ENCODE measurements around the gene TRAF6. TPM values are rescaled to one million over a fixed set of nuclear protein-coding genes. Genes with fewer than 3 reads are reported as not detected.

TRAF6 gene
- polyA plus RNA-seq, 2 of the 4 experiments (the other 2 are of a cell fraction): 4.6 to 9.6 TPM

DNA sequence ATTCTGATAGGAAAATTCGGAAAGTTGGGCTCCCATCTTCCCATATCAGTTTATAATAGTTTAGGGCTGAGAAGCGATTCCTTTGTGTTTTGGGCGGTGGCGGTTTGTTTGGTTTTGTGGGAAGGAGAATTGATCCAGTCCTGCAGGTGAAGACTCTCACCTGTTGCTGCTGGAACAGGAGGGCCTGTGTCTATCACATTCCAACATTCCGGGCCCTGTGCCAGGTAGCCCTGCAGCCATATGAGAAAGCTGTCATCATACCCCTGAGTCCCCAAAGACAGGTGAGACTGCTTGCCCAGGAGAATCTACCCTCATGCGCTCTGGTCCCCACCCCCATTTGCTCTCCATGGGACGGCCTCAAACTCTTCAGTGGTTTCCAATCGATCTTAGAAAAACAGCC is 62.1 kb downstream of the TRAF6 start (continued):
- TF ChIP-seq, protein P1, sequence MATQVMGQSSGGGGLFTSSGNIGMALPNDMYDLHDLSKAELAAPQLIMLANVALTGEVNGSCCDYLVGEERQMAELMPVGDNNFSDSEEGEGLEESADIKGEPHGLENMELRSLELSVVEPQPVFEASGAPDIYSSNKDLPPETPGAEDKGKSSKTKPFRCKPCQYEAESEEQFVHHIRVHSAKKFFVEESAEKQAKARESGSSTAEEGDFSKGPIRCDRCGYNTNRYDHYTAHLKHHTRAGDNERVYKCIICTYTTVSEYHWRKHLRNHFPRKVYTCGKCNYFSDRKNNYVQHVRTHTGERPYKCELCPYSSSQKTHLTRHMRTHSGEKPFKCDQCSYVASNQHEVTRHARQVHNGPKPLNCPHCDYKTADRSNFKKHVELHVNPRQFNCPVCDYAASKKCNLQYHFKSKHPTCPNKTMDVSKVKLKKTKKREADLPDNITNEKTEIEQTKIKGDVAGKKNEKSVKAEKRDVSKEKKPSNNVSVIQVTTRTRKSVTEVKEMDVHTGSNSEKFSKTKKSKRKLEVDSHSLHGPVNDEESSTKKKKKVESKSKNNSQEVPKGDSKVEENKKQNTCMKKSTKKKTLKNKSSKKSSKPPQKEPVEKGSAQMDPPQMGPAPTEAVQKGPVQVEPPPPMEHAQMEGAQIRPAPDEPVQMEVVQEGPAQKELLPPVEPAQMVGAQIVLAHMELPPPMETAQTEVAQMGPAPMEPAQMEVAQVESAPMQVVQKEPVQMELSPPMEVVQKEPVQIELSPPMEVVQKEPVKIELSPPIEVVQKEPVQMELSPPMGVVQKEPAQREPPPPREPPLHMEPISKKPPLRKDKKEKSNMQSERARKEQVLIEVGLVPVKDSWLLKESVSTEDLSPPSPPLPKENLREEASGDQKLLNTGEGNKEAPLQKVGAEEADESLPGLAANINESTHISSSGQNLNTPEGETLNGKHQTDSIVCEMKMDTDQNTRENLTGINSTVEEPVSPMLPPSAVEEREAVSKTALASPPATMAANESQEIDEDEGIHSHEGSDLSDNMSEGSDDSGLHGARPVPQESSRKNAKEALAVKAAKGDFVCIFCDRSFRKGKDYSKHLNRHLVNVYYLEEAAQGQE (IDR thresholded peaks at IDR 0.05): no peak
- TF ChIP-seq FOSL2 (IDR thresholded peaks at IDR 0.05) (no peak), FOSL2 (CRISPR knock-in tag; IDR thresholded peaks at IDR 0.05) (no peak), ZSCAN20 (CRISPR knock-in tag; IDR thresholded peaks at IDR 0.05) (no peak)

DNA sequence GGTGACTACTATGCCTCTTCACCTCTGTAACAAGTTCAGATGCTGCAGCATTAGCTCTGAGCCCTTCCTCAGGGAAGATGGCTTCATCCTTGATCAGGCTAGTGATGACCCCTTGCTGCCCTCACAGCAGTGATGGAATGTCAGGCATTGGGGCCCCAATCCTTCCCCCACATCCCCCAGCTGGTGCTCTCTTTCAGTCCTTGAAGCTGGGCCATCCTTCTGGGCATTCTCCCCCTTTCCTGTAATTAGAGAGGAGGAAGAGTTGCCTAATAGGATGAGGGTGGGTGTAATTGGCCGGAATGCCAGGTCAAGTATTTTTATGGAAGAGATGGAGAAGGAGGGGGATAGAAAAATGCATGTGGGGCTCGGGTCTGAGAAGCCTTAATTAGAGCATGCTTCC is 62.6 kb downstream of the TRAF6 start:
- ATAC-seq (no peak), DNase-seq (ENCODE audit: low read depth in 1 of 2, low spot score in 1 of 2) (no peak), FAIRE-seq (no peak)
- no peak for TF ChIP-seq TP53 (CRISPR knock-in tag; IDR thresholded peaks at IDR 0.05)
- no peak for TF ChIP-seq BHLHE40 (IDR thresholded peaks at IDR 0.05; ENCODE audit: low read depth, low read length)
- TF ChIP-seq KDM1A (IDR thresholded peaks at IDR 0.05; ENCODE audit: low read depth): no peak
- TF ChIP-seq CHD4 (IDR thresholded peaks at IDR 0.05; ENCODE audit: borderline replicate concordance): no peak
- TF ChIP-seq NPAS2 (CRISPR knock-in tag; IDR thresholded peaks at IDR 0.05; ENCODE audit: borderline replicate concordance): no peak
- no peak for TF ChIP-seq FOSB (CRISPR knock-in tag; IDR thresholded peaks at IDR 0.05)
- TF ChIP-seq JUN (IDR thresholded peaks at IDR 0.05): no peak
- TF ChIP-seq RAD21 (conservative IDR thresholded peaks at IDR 0.05 in 1 of 2, IDR thresholded peaks at IDR 0.05 in 1 of 2): no peak
- no peak for TF ChIP-seq SMC3 (IDR thresholded peaks at IDR 0.05)
- no peak for TF ChIP-seq MAZ (IDR thresholded peaks at IDR 0.05; ENCODE audit: borderline replicate concordance, low read depth, low read length)
- no peak for TF ChIP-seq HEYL (CRISPR knock-in tag; IDR thresholded peaks at IDR 0.05)
- no peak for TF ChIP-seq NFE2L2 (conservative IDR thresholded peaks at IDR 0.05; ENCODE audit: low read length)
- no peak for TF ChIP-seq HOXB5 (CRISPR knock-in tag; IDR thresholded peaks at IDR 0.05)
- TF ChIP-seq, protein P2, sequence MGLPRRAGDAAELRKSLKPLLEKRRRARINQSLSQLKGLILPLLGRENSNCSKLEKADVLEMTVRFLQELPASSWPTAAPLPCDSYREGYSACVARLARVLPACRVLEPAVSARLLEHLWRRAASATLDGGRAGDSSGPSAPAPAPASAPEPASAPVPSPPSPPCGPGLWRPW (IDR thresholded peaks at IDR 0.05): no peak
- TF ChIP-seq, protein P3, sequence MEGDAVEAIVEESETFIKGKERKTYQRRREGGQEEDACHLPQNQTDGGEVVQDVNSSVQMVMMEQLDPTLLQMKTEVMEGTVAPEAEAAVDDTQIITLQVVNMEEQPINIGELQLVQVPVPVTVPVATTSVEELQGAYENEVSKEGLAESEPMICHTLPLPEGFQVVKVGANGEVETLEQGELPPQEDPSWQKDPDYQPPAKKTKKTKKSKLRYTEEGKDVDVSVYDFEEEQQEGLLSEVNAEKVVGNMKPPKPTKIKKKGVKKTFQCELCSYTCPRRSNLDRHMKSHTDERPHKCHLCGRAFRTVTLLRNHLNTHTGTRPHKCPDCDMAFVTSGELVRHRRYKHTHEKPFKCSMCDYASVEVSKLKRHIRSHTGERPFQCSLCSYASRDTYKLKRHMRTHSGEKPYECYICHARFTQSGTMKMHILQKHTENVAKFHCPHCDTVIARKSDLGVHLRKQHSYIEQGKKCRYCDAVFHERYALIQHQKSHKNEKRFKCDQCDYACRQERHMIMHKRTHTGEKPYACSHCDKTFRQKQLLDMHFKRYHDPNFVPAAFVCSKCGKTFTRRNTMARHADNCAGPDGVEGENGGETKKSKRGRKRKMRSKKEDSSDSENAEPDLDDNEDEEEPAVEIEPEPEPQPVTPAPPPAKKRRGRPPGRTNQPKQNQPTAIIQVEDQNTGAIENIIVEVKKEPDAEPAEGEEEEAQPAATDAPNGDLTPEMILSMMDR (IDR thresholded peaks at IDR 0.05): no peak
- TF ChIP-seq FOXS1 (CRISPR knock-in tag; IDR thresholded peaks at IDR 0.05): no peak
- WGBS (ENCODE audit: missing lambda C conversion rate): 64% methylated on average over 2 of the region's 2 CpGs
- ChIA-PET CTCF (interaction anchor here (0.9 to 1.2 kb wide), 3 partner anchors 8 to 156 kb away, joined by 3 to 4 read pairs (median 3); no protein-coding TSS in a partner anchor), POLR2A (no interaction called here)
- no peak overlapping the region for H3K4me2 ChIP-seq
- H3K4me3 ChIP-seq: no peak overlapping the region
- H3K4me1 ChIP-seq: peaks cover 7% of the 10 kb centered on the region
- H3K27ac ChIP-seq: no peak overlapping the region
- no peaks in the 10 kb centered on the region for H3K9me3 ChIP-seq

DNA sequence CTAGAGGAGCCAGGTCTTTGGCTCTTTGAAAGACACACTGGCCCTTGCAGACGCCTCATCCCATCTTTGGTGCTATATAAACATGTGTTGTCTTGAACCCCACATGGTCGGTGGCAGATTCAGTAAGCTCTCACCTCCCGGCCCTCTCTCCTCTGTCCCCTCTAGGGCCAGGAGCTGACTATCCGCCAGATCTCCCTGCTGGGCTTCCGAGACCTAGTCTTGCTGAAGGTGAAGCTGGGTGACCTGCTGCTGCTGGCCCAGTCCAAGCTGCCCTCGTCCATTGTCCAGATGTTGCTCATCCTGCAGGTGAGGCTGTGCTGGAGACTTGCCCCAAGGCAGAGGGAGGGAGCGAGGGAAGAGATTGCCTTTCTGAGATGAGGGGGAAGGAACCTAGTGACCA is 63.9 kb downstream of the TRAF6 start:
- Histone ChIP-seq H3K4me1 (no peaks in the 10 kb centered on the region), H3K4me2 (no peak overlapping the region), H3K9me3 (no peaks in the 10 kb centered on the region), H3K4me3 (no peak overlapping the region), H3K27ac (no peak overlapping the region)
- TF ChIP-seq, protein P4, sequence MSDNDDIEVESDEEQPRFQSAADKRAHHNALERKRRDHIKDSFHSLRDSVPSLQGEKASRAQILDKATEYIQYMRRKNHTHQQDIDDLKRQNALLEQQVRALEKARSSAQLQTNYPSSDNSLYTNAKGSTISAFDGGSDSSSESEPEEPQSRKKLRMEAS (IDR thresholded peaks at IDR 0.05): no peak
- TF ChIP-seq JUNB (IDR thresholded peaks at IDR 0.05) (no peak), RFX5 (IDR thresholded peaks at IDR 0.05) (no peak), MYC (IDR thresholded peaks at IDR 0.05; ENCODE audit: borderline replicate concordance, low read length) (no peak), MAFK (IDR thresholded peaks at IDR 0.05; ENCODE audit: partially characterized antibody) (no peak), POLR2AphosphoS2 (conservative IDR thresholded peaks at IDR 0.05; ENCODE audit: low read length) (no peak)
- no peak for DNase-seq (ENCODE audit: low read depth in 1 of 2, low spot score in 1 of 2)
- CTCF ChIA-PET: interaction anchor here (1.2 to 1.6 kb wide), 3 partner anchors 10 to 33 kb away, joined by 3 to 4 read pairs (median 3); no protein-coding TSS in a partner anchor
- ATAC-seq: no peak
- whole genome bisulfite sequencing (ENCODE audit: missing lambda C conversion rate): 81% methylated on average over 7 of the region's 7 CpGs
- POLR2A ChIA-PET: no interaction called here
- FAIRE-seq: no peak
